K562 (cell line): ENCODE data around the gene COQ2. TPM values are rescaled to one million over a fixed set of nuclear protein-coding genes. Genes with fewer than 3 reads are reported as not detected.

Experiments used
- ARID2 ChIP-seq: fragments of 450-650 bp; IDR thresholded peaks from 2 replicates; pipeline ENCODE4 v1.6.1; 2017; ENCODE audit warnings: antibody characterized with exemption, mild to moderate bottlenecking
- GATA2 ChIP-seq: sonication (generic); formaldehyde crosslinking; IDR thresholded peaks from 2 replicates; pipeline ENCODE4 v1.4.0; 2020; ENCODE audit warnings: mild to moderate bottlenecking, missing genetic modification reagents
- HDGF ChIP-seq: fragments of 450-650 bp; IDR thresholded peaks from 2 replicates; pipeline ENCODE4 v1.6.1; 2016
- MCM2 ChIP-seq: fragments of 450-650 bp; IDR thresholded peaks from 2 replicates; pipeline ENCODE4 v1.6.1; 2017; ENCODE audit warnings: low read depth, mild to moderate bottlenecking
- PRPF4 ChIP-seq: fragments of 200-400 bp; formaldehyde crosslinking; IDR thresholded peaks from one replicate; pipeline ENCODE4 v1.6.1; 2017; ENCODE audit warnings: low read length, low read depth, mild to moderate bottlenecking; ENCODE audit not compliant: insufficient read depth, poor library complexity, severe bottlenecking
- RBM22 ChIP-seq: fragments of 200-400 bp; formaldehyde crosslinking; IDR thresholded peaks from 2 replicates; pipeline ENCODE4 v1.6.1; 2018; ENCODE audit warnings: low read length, low read depth; ENCODE audit not compliant: poor library complexity, severe bottlenecking
- RCOR1 ChIP-seq, 2 experiments: IDR thresholded peaks; 2 replicates each; pipeline ENCODE4 v1.6.1; 2012; ENCODE audit warnings: low read depth in 2 of 2, low read length in 2 of 2, borderline replicate concordance in 1 of 2, improper control_type of control experiment in 1 of 2
- RFX5 ChIP-seq: IDR thresholded peaks from 2 replicates; pipeline ENCODE4 v1.6.1; 2011; ENCODE audit warnings: low read depth, mild to moderate bottlenecking, improper control_type of control experiment, low read length
- THAP7 ChIP-seq: fragments of 250-450 bp; sonication (Bioruptor Pico); IDR thresholded peaks from 2 replicates; pipeline ENCODE4 v1.5.0; 2021
- THRA ChIP-seq: fragments of 450-650 bp; IDR thresholded peaks from 2 replicates; pipeline ENCODE4 v1.6.1; 2017; ENCODE audit warnings: mild to moderate bottlenecking, moderate library complexity
- ZBTB11 ChIP-seq, 3 experiments: fragments of 200-800 bp in 1 of 3; fragments of 250-450 bp in 1 of 3; fragments of 450-650 bp in 1 of 3; sonication (Bioruptor Pico) in 1 of 3; sonication (Bioruptor generic) in 1 of 3; formaldehyde crosslinking in 1 of 3; IDR thresholded peaks; 2 replicates each; pipeline versions ENCODE4 v1.6.1 to v1.8.0; 2016 to 2022; ENCODE audit warnings: mild to moderate bottlenecking in 2 of 3, missing genetic modification characterization in 2 of 3, missing compliant biosample characterization in 1 of 3, moderate library complexity in 1 of 3
- ZNF121 ChIP-seq: sonication (generic); formaldehyde crosslinking; conservative IDR thresholded peaks from 2 replicates; pipeline ENCODE4 v1.8.0; 2022; ENCODE audit warnings: missing genetic modification reagents
- ZNF449 ChIP-seq: fragments of 250-450 bp; sonication (Bioruptor Pico); IDR thresholded peaks from 2 replicates; pipeline ENCODE4 v1.8.0; 2022; ENCODE audit warnings: moderate library complexity, mild to moderate bottlenecking, inconsistent platforms
- ZNF518B ChIP-seq: fragments of 250-450 bp; sonication (Bioruptor Pico); IDR thresholded peaks from 2 replicates; pipeline ENCODE4 v1.5.0; 2021; ENCODE audit warnings: mild to moderate bottlenecking, moderate library complexity
- ZNF561 ChIP-seq: fragments of 450-650 bp; formaldehyde crosslinking; conservative IDR thresholded peaks from 2 replicates; pipeline ENCODE4 v1.4.0; 2020; ENCODE audit warnings: mild to moderate bottlenecking, moderate library complexity
- ZNF668 ChIP-seq: fragments of 250-450 bp; sonication (Bioruptor Pico); IDR thresholded peaks from 2 replicates; pipeline ENCODE4 v1.8.0; 2022; ENCODE audit warnings: mild to moderate bottlenecking, inconsistent platforms
- polyA plus RNA-seq, 8 experiments: library from polyadenylated mRNA; depleted of rRNA in 4 of 8; stranded (reverse) in 5 of 8; unstranded in 3 of 8; fragments of >200 nt; fragmentation: Nextera tagmentation in 2 of 8; fragmentation: Illumina TruSeq in 1 of 8; extraction: Ambion mirVana in 2 of 8; extraction: Trizol in 1 of 8; gene quantifications; 2 replicates each; pipeline versions ENCODE4 v1.2.1 to v1.2.3, GENCODE V29; 2011 to 2014; ENCODE audit warnings: inconsistent platforms in 1 of 8, missing spikeins in 1 of 8
- total RNA-seq, 7 experiments: library from RNA; depleted of rRNA in 6 of 7; stranded (reverse); fragments of >200 nt in 6 of 7; fragmentation: Illumina TruSeq in 2 of 7; extraction: Trizol in 2 of 7; gene quantifications; 2 replicates each; pipeline versions ENCODE4 v1.2.1 to v1.2.3, GENCODE V29; 2011 to 2021; ENCODE audit warnings: low replicate concordance in 1 of 7

The COQ2 gene
- total and polyA plus RNA-seq, 9 of the 15 experiments (the other 6 are each of a cell fraction or from before 2014, with no cell fraction given): 1.9 to 13.5 (median 11.8) TPM

GRCh38 chr4:83284193-83285054 lies at the start of gene COQ2 (continued):
- TF ChIP-seq THRA (peak; percentile 54; the same call in 1 of the 2 replicates), ZNF449 (CRISPR knock-in tag) (no peak), HDGF (no peak), ZBTB11 (CRISPR knock-in tag; IDR thresholded peaks at IDR 0.05) (no peak), RFX5 (no peak), RBM22 (peak; percentile 57), PRPF4 (no peak), RCOR1 (IDR thresholded peaks at IDR 0.05; ENCODE audit: borderline replicate concordance in 1 of 2, low read depth in 2 of 2, low read length in 2 of 2) (peak in 1 of 2 experiments; percentile 9; a peak in 1 of 4 replicates), MCM2 (no peak), THAP7 (CRISPR knock-in tag) (no peak), GATA2 (CRISPR knock-in tag) (no peak), ARID2 (no peak), ZNF561 (CRISPR knock-in tag) (no peak), ZNF121 (CRISPR knock-in tag) (no peak), ZNF518B (CRISPR knock-in tag) (no peak), ZNF668 (CRISPR knock-in tag) (no peak)
